Skeletal muscle tissue (tissue), 4 donors: Measurements from ENCODE around the gene UQCC5. TPM values are rescaled to one million over a fixed set of nuclear protein-coding genes. Genes with fewer than 3 reads are reported as not detected.

Experiments used
- H3K27ac ChIP-seq: one replicate; pipeline ENCODE4 v1.7.0; 2013; ENCODE audit warnings: mild to moderate bottlenecking, low read depth, low read length, inconsistent platforms
- H3K27me3 ChIP-seq, 3 donors: one replicate each; pipeline ENCODE4 v1.7.0; 2013; ENCODE audit warnings: low read length in 3 of 3; ENCODE audit not compliant: control insufficient read depth in 3 of 3, insufficient read depth in 3 of 3
- H3K36me3 ChIP-seq, 3 donors: one replicate each; pipeline ENCODE4 v1.7.0; 2013; ENCODE audit warnings: low read length in 3 of 3; ENCODE audit not compliant: control insufficient read depth in 3 of 3, insufficient read depth in 3 of 3
- H3K4me1 ChIP-seq, 3 donors: one replicate each; pipeline ENCODE4 v1.7.0; 2013; ENCODE audit warnings: low read length in 3 of 3, mild to moderate bottlenecking in 3 of 3; ENCODE audit not compliant: control insufficient read depth in 3 of 3, insufficient read depth in 3 of 3
- H3K4me3 ChIP-seq, 3 donors: one replicate each; pipeline ENCODE4 v1.7.0; 2013; ENCODE audit warnings: low read length in 3 of 3
- H3K9ac ChIP-seq, 3 donors: one replicate each; pipeline ENCODE4 v1.7.0; 2013; ENCODE audit warnings: low read length in 3 of 3, mild to moderate bottlenecking in 3 of 3, moderate library complexity in 2 of 3, low read depth in 1 of 3
- H3K9me3 ChIP-seq, 3 donors: one replicate each; pipeline ENCODE4 v1.7.0; 2013; ENCODE audit warnings: low read length in 3 of 3; ENCODE audit not compliant: control insufficient read depth in 3 of 3
- total RNA-seq: library from RNA; depleted of rRNA; stranded (reverse); fragments of >200 nt; gene quantifications from one replicate; pipeline ENCODE4 v1.2.3, GENCODE V29; 2014
- donor health status: Osteomylitis.

UQCC5 gene
- total RNA-seq, 1 donor from 2014 or later = 1.0 TPM

DNA sequence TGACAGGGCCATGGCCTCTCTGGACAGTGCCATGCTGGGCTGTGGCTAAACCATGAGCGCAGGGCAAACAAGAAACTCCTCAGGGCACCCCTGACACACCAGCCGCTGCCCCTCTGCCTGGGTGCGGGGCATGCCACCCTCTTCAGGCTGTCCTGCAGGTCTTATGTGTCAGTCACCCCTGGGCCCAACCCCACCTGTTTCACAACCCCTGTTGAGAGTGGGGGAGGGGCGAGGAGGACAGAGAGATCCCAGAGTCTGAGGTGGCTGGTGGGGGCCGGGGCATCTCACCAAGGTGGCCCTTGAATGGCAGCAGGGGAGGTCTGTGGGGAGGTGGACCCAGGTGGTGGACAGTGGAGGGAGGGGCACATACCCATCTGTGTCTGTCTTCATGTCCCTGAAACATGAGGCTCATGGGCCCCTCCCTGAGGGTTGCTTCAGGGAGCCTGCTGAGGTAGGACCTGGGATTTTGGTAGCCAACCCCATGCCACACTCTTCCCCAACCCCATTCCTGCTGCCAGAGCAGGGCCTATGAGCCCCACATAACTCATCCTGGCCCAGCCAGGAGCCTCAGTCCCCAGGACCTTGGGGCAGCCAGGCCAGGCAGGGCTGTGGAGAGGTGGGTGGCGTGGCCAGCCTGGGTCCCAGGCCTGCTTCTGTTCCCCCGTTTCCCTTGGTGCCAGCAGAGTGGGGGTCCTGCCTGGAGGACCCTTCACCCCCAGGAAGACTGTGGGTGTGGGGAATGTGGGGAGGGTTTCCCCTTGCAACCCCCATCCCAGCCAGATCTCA, 43.0 kb upstream of the UQCC5 start:
- peak overlapping the region in 1 of 3 donors; percentile 16 for H3K9ac ChIP-seq

DNA sequence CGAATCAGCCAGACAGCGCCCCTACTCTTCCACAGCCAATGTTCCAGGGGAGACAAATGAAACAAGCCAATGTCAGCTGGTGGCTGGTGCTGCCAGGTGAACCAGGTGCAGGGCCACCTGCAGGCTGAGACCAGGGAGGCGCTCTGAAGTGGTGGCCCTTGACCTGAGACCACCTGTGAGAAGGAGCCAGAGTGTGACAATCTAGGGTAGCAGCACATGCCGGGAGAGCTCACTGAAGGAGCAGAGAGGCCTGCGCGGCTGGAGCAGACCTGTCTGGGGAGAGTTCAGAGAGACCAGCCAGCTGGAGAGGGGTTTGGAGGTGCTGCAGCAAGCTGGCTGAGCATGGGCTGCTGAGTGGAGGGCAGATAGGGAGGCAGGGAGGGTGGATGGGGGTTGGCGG, 42.0 kb upstream of the UQCC5 start:
- Histone ChIP-seq H3K9me3 (no peaks in the 10 kb centered on the region), H3K36me3 (peaks cover 31 to 40% (median 37%) of the 10 kb centered on the region in 3 donors), H3K4me1 (peaks cover 25 to 66% (median 60%) of the 10 kb centered on the region in 3 donors), H3K4me3 (no peak overlapping the region), H3K9ac (peak overlapping the region in 1 of 3 donors; percentile 25), H3K27me3 (no peaks in the 10 kb centered on the region), H3K27ac (peak overlapping the region; percentile 18)

More for the DNA sequence above, 43.0 kb upstream of the UQCC5 start:
- no peak overlapping the region for H3K4me3 ChIP-seq
- H3K27ac ChIP-seq = no peak overlapping the region
- peaks cover 22 to 69% (median 61%) of the 10 kb centered on the region in 3 donors for H3K4me1 ChIP-seq
- H3K27me3 ChIP-seq = no peaks in the 10 kb centered on the region
- no peaks in the 10 kb centered on the region for H3K9me3 ChIP-seq
- H3K36me3 ChIP-seq = peaks cover 37 to 48% (median 41%) of the 10 kb centered on the region in 3 donors

DNA sequence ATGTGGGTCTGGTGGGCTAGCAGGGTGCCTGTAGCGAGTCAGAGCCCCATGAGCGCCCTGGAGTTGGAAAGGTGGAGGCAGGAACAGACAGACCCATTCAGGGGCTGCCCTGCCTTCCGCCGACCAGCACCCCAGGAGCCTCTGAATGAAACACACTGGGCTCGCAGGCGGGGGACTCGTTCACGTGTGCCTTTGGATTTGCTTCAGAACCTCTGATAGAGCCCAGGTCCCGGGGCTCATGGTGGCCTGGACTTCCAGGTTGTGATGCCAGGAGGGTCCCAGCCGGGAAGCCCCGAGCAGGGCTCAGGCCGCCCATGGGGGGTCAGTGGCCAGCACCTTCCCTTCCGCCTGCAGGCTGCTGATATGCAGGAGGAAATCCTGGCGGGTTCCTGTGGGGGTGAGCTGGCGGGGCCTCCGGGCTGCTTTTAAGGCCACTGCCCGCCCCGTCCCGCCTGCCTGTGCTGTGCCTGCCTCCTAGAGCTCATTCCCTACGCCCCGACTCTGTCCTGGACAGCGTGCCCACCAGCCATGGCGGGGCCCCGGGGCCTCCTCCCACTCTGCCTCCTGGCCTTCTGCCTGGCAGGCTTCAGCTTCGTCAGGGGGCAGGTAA, 41.4 kb upstream of the UQCC5 start, which contains the start of gene STAB1:
TSS of gene STAB1 (plus strand) at position 453 of the 610 bp plus-strand sequence. CDS start at position 529, 76 bp downstream.
- Histone ChIP-seq H3K27ac (peak within 1 kb of the TSS; percentile 72), H3K4me1 (peaks cover 20 to 60% (median 54%) of the 10 kb centered on the region in 3 donors), H3K9ac (peak within 1 kb of the TSS; percentile 30 to 64 (median 45))

DNA sequence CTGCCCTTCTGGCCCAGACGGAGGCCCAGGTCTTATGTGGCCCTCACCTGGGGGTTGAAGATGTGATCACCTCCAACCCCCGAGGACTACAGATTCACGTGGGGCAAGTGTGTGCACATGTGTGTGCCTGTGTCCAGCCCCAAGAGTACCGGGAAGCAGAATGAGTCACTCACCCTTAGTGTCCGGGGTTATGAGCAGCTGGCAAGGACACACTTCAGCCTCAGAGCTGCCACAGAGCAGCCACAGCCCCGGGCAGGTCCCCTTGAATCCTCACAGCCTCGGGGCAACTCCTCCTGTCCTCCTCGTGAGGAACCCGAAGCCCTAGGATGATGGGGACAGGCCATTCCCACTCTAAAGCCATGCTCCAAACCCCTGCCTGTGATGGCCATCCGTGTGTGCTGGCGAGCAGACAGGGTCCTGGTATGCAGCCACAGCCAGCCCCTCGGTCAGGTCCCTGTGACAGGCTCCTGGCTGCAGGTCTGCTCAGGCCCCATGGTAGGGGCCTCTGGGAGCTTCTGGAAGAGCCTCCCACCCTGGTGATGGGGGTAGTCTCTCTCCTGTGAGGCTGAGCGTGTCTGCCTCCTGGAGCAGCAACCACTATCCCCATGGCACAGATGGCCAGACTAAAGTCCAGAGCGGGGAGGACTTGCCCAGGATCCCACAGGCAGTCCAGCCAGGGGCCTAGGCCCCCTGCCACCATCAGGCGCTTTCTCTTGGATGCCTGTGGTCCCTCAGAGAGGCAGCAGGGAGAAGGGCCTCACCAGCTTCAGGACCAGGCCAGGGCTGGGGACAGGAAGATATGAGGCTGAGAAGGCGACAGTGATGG, 40.4 kb upstream of the UQCC5 start:
- Histone ChIP-seq H3K4me1 (peaks cover 13 to 51% (median 46%) of the 10 kb centered on the region in 3 donors), H3K27ac (peak overlapping the region; percentile 72), H3K9ac (peak overlapping the region; percentile 30 to 64 (median 45))

More for the DNA sequence above, 41.4 kb upstream of the UQCC5 start, which contains the start of gene STAB1:
- Histone ChIP-seq H3K27me3 (no peaks in the 10 kb centered on the region), H3K9me3 (no peaks in the 10 kb centered on the region), H3K4me3 (peak within 1 kb of the TSS; percentile 33 to 60 (median 54)), H3K36me3 (peaks cover 26 to 34% (median 31%) of the 10 kb centered on the region in 3 donors)

DNA sequence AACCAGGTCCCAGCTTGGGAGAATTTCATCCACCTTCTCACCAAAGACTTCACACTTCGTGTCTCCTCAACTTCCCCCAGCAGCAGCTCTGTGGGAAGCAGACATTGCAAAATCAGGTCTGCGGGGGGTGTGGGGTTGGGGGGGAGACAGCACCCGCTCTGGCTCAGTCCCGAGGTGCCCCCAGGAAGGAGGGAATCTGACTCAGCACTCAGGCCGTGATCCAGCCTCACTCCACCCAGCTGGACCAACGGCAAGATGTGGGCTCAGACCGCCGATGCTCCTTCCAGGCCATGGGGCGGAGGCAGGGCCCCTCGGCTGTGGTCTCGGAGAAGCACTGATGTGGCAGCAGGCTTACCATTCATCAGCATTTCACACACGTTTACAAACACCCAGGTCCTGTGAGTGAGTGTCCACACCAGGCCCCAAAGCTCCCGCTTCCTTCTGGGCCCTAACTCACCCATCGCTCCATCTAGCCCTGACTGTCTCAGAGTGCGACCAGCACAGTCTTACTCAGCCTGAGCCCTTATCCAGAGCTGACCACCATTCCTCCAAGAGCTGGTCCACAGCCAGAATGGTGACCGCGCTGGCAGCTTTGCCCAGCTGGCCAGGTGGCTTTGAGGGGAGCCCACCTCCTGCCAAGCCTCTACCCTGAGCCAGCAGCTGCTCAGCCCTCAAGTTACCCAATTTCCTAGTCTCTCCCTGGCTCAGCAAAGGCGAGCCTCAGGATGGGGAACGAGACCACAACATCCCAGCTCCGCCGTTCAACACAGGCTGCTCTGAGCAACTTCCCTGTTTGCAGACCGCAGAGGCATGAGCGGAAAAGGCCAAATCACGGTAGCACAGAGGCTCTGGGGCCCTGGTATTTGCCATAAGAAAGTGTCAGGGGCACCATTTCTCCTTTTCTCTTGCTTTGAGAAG, 38.0 kb upstream of the UQCC5 start:
- Histone ChIP-seq H3K27ac (no peak overlapping the region), H3K4me1 (peaks cover 6 to 29% (median 24%) of the 10 kb centered on the region in 3 donors), H3K9me3 (no peaks in the 10 kb centered on the region), H3K36me3 (peaks cover 0 to under 1% (median 0%) of the 10 kb centered on the region in 3 donors), H3K27me3 (no peaks in the 10 kb centered on the region), H3K9ac (no peak overlapping the region), H3K4me3 (no peak overlapping the region)

More for the DNA sequence above, 40.4 kb upstream of the UQCC5 start:
- H3K36me3 ChIP-seq = peaks cover 17 to 24% (median 22%) of the 10 kb centered on the region in 3 donors
- H3K9me3 ChIP-seq = no peaks in the 10 kb centered on the region
- H3K4me3 ChIP-seq = peak overlapping the region; percentile 33 to 60 (median 54)
- no peaks in the 10 kb centered on the region for H3K27me3 ChIP-seq

DNA sequence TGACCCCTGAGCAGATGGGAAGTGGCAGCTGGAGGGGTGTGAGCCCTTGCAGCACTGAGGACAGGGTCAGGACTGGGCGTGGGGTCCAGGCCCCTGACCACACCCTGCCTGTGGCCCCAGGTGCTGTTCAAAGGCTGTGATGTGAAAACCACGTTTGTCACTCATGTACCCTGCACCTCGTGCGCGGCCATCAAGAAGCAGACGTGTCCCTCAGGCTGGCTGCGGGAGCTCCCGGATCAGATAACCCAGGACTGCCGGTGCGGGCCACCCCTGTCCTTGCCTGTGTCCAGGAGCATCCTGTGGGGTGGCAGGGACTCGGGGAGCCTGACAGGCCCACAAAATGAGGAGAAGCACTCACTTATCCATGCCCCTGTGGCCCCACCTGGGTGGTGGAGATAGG, 35.4 kb upstream of the UQCC5 start:
- H3K4me3 ChIP-seq = no peak overlapping the region
- no peak overlapping the region for H3K9ac ChIP-seq
- H3K27me3 ChIP-seq = no peaks in the 10 kb centered on the region
- peaks cover 6 to 8% (median 7%) of the 10 kb centered on the region in 3 donors for H3K4me1 ChIP-seq
- H3K36me3 ChIP-seq = no peaks in the 10 kb centered on the region
- no peaks in the 10 kb centered on the region for H3K9me3 ChIP-seq
- no peak overlapping the region for H3K27ac ChIP-seq

DNA sequence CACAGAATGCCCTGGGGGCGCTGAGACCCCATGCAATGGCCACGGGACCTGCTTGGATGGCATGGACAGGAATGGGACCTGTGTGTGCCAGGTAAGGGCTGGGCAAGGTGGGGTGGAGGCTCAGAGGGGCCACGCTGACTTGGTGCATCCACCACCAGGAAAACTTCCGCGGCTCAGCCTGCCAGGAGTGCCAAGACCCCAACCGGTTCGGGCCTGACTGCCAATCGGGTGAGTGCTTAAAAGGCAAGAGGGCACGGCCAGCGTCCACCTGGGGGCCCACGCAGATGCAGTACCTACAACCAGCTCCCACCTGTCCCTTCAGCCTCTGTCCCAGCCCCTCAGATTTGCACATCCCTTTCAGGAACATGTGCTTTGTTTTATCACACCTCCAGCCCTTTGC, 34.4 kb upstream of the UQCC5 start:
- Histone ChIP-seq H3K9ac (no peak overlapping the region), H3K27me3 (no peaks in the 10 kb centered on the region), H3K36me3 (no peaks in the 10 kb centered on the region), H3K27ac (no peak overlapping the region), H3K4me1 (peaks cover 0 to 3% (median 2%) of the 10 kb centered on the region in 3 donors), H3K9me3 (no peaks in the 10 kb centered on the region), H3K4me3 (no peak overlapping the region)

DNA sequence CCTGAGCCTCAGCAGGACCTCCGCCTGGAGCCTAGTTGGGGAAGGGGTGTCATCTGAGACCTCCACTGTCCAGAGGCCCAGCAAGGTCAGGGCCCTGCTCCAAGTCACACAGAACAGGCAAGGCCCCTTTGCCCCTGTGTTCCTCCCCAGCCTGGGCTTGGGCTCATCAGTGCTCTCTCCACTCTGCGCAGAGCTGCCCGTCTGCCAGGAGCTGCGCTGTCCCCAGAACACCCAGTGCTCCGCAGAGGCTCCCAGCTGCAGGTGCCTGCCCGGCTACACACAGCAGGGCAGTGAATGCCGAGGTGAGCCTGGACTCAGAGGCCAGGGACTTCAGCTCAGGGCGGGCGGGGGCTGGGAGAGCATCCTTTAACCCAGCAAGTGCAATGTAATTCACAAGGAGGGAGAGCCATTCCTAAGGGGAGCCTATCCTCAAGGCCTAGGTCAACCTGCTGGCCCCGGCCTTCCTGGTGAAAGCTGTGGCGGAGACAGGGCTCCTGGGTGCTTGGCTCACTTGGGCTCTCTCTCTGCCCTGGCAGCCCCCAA, 33.5 kb upstream of the UQCC5 start:
- no peaks in the 10 kb centered on the region for H3K27me3 ChIP-seq
- H3K9me3 ChIP-seq = no peaks in the 10 kb centered on the region
- H3K4me3 ChIP-seq = no peak overlapping the region
- H3K4me1 ChIP-seq = peaks cover 0 to 3% (median 2%) of the 10 kb centered on the region in 3 donors
- no peak overlapping the region for H3K27ac ChIP-seq
- no peaks in the 10 kb centered on the region for H3K36me3 ChIP-seq
- no peak overlapping the region for H3K9ac ChIP-seq
